MCF 10A (cell line): Measurements from ENCODE around the gene ANKRD7. TPM values are rescaled to one million over a fixed set of nuclear protein-coding genes. Genes with fewer than 3 reads are reported as not detected.

ENCODE experiments used
- BruUV-seq: library from RNA; stranded (reverse); fragments of 400-500 nt; replicated peaks from 2 replicates; lab custom pipeline; 2021; lab: Mats Ljungman, UMichigan
- CTCF ChIA-PET: fragments of 300-600 bp; sonication (Branson Sonifier 250); formaldehyde crosslinking; extraction: SDS; loops from one replicate; lab custom pipeline; 2021; ENCODE audit warnings: antibody characterized with exemption, inconsistent platforms; lab: Yijun Ruan, JAX
- POLR2A ChIA-PET: fragments of 300-600, 350-650 bp; sonication (Branson Sonifier 250); formaldehyde crosslinking; extraction: SDS; loops from one replicate; lab custom pipeline; 2020; ENCODE audit warnings: antibody characterized with exemption, inconsistent platforms; lab: Yijun Ruan, JAX
- DNase-seq: peaks from one replicate; pipeline ENCODE4 v3.0.0-alpha.2; 2018; ENCODE audit not compliant: unreplicated experiment
- H3K27ac Mint-ChIP-seq: one replicate; pipeline ENCODE4 v1.8.0; 2022; ENCODE audit warnings: mild to moderate bottlenecking, low read depth, mixed read lengths; ENCODE audit not compliant: unreplicated experiment
- H3K27me3 Mint-ChIP-seq: one replicate; pipeline ENCODE4 v1.8.0; 2022; ENCODE audit warnings: mixed read lengths; ENCODE audit not compliant: insufficient read depth, unreplicated experiment
- H3K36me3 Mint-ChIP-seq: one replicate; pipeline ENCODE4 v1.8.0; 2022; ENCODE audit warnings: mild to moderate bottlenecking, moderate library complexity, mixed read lengths; ENCODE audit not compliant: insufficient read depth, unreplicated experiment
- H3K4me1 Mint-ChIP-seq: one replicate; pipeline ENCODE4 v1.8.0; 2022; ENCODE audit warnings: mixed read lengths; ENCODE audit not compliant: insufficient read depth, unreplicated experiment
- H3K4me3 Mint-ChIP-seq: one replicate; pipeline ENCODE4 v1.8.0; 2022; ENCODE audit warnings: mild to moderate bottlenecking, moderate library complexity, mixed read lengths; ENCODE audit not compliant: unreplicated experiment
- H3K9me3 Mint-ChIP-seq: one replicate; pipeline ENCODE4 v1.8.0; 2022; ENCODE audit warnings: mixed read lengths; ENCODE audit not compliant: unreplicated experiment
- CTCF ChIP-seq: fragments of 200-600 bp; IDR thresholded peaks from one replicate; pipeline ENCODE4 v1.8.0; 2022; ENCODE audit warnings: antibody characterized with exemption, mild to moderate bottlenecking; ENCODE audit not compliant: unreplicated experiment
- intact Hi-C: fragments of 100-400 bp; cut with micrococcal nuclease; formaldehyde crosslinking; loops from 2 replicates; pipeline ENCODE4 v1.14.1; 2022
- total RNA-seq: library from RNA; stranded (reverse); gene quantifications from 2 replicates; pipeline ENCODE4 v1.2.3, GENCODE V29; 2022

ANKRD7 gene
- total RNA-seq, 1 experiment from 2014 or later, result not detected

- DNase-seq, result no peak
- CTCF ChIA-PET, result no interaction called here
- Mint-ChIP-seq H3K36me3 (no peaks in the 10 kb centered on the region), H3K4me1 (no peaks in the 10 kb centered on the region), H3K9me3 (no peaks in the 10 kb centered on the region), H3K27me3 (peaks cover 20% of the 10 kb centered on the region), H3K4me3 (no peak overlapping the region), H3K27ac (no peak overlapping the region)
- intact Hi-C loops, result no loop called here
- no peak for TF ChIP-seq CTCF
- POLR2A ChIA-PET, result interaction anchor here (0.6 kb wide), 1 partner anchor 164 kb away, joined by 3 read pairs; no protein-coding TSS in a partner anchor
- no TSS peak for BruUV-seq
Observed at GRCh38 chr7:118264836-118265235, 40.3 kb downstream of the ANKRD7 start.

GRCh38 chr7:118280319-118281012 lies 56.0 kb downstream of the ANKRD7 start:
- ChIA-PET CTCF (interaction anchor here (0.8 kb wide), 1 partner anchor 18 kb away, joined by 3 read pairs; no protein-coding TSS in a partner anchor), POLR2A (no interaction called here)
- intact Hi-C loops, result no loop called here

GRCh38 chr7:118281196-118281595 lies 56.7 kb downstream of the ANKRD7 start:
- H3K9me3 Mint-ChIP-seq, result no peaks in the 10 kb centered on the region
- CTCF ChIA-PET, result interaction anchor here (0.8 kb wide), 1 partner anchor 17 kb away, joined by 3 read pairs; no protein-coding TSS in a partner anchor
- H3K36me3 Mint-ChIP-seq, result no peaks in the 10 kb centered on the region
- H3K27me3 Mint-ChIP-seq, result peaks cover 45% of the 10 kb centered on the region
- no peaks in the 10 kb centered on the region for H3K4me1 Mint-ChIP-seq
- no peak for TF ChIP-seq CTCF
- POLR2A ChIA-PET, result no interaction called here
- no peak overlapping the region for H3K27ac Mint-ChIP-seq
- no peak overlapping the region for H3K4me3 Mint-ChIP-seq
- DNase-seq, result no peak
- BruUV-seq, result no TSS peak
- intact Hi-C loops, result no loop called here

More at GRCh38 chr7:118280319-118281012, 56.0 kb downstream of the ANKRD7 start:
- no peak for TF ChIP-seq CTCF
- Mint-ChIP-seq H3K27ac (no peak overlapping the region), H3K4me1 (no peaks in the 10 kb centered on the region), H3K27me3 (peaks cover 45% of the 10 kb centered on the region), H3K9me3 (no peaks in the 10 kb centered on the region), H3K36me3 (no peaks in the 10 kb centered on the region), H3K4me3 (no peak overlapping the region)
- no peak for DNase-seq
- BruUV-seq, result no TSS peak

- Mint-ChIP-seq H3K27ac (no peak overlapping the region), H3K36me3 (no peaks in the 10 kb centered on the region), H3K4me3 (no peak overlapping the region), H3K9me3 (peaks cover 6% of the 10 kb centered on the region), H3K4me1 (no peaks in the 10 kb centered on the region), H3K27me3 (peaks cover 14% of the 10 kb centered on the region)
- DNase-seq, result no peak
- POLR2A ChIA-PET, result no interaction called here
- BruUV-seq, result no TSS peak
- no peak for TF ChIP-seq CTCF
- intact Hi-C loops, result no loop called here
- CTCF ChIA-PET, result interaction anchor here (0.7 kb wide), 1 partner anchor 9 kb away, joined by 3 read pairs; no protein-coding TSS in a partner anchor
Observed at GRCh38 chr7:118285358-118285757, 60.9 kb downstream of the ANKRD7 start.
